Activated CD8-positive, alpha-beta memory T cell treated with anti-CD3 and anti-CD28 coated beads for 36 hours (primary cell): ENCODE data around the gene COL4A2. TPM values are rescaled to one million over a fixed set of nuclear protein-coding genes. Genes with fewer than 3 reads are reported as not detected.

Experiments
- CTCF ChIA-PET: fragments of 350-600 bp; sonication (Branson Sonifier 250); formaldehyde crosslinking; loops from one replicate; lab custom pipeline; 2021; ENCODE audit warnings: antibody characterized with exemption; lab: Charles Lee
- POLR2A ChIA-PET: fragments of 350-600 bp; sonication (Branson Sonifier 250); formaldehyde crosslinking; loops from one replicate; lab custom pipeline; 2021; ENCODE audit warnings: antibody characterized with exemption; lab: Charles Lee
- total RNA-seq, 2 experiments: library from RNA; stranded (reverse); gene quantifications; one replicate each; pipeline ENCODE4 v1.2.3, GENCODE V29; 2021

The COL4A2 gene
- total RNA-seq, 2 experiments from 2014 or later: not detected

GRCh38 chr13:110286833-110287819, 20.0 kb upstream of the COL4A2 start:
- ChIA-PET CTCF (no interaction called here), POLR2A (no interaction called here)

GRCh38 chr13:110289174-110289573, 17.9 kb upstream of the COL4A2 start:
- CTCF ChIA-PET: no interaction called here

GRCh38 chr13:110289661-110290060, 17.4 kb upstream of the COL4A2 start:
- POLR2A ChIA-PET: no interaction called here
- CTCF ChIA-PET: no interaction called here

More at GRCh38 chr13:110289174-110289573, 17.9 kb upstream of the COL4A2 start:
- POLR2A ChIA-PET: no interaction called here

GRCh38 chr13:110290153-110290552, 16.9 kb upstream of the COL4A2 start:
- ChIA-PET CTCF (no interaction called here), POLR2A (no interaction called here)

- ChIA-PET POLR2A (no interaction called here), CTCF (no interaction called here)
Measured at GRCh38 chr13:110290826-110291225, 16.3 kb upstream of the COL4A2 start.

GRCh38 chr13:110291286-110291685, 15.8 kb upstream of the COL4A2 start:
- ChIA-PET POLR2A (no interaction called here), CTCF (no interaction called here)

GRCh38 chr13:110293037-110293436, 14.0 kb upstream of the COL4A2 start:
- ChIA-PET POLR2A (no interaction called here), CTCF (no interaction called here)

- CTCF ChIA-PET: no interaction called here
- POLR2A ChIA-PET: no interaction called here
Measured at GRCh38 chr13:110293649-110294048, 13.4 kb upstream of the COL4A2 start.

GRCh38 chr13:110294146-110294545, 12.9 kb upstream of the COL4A2 start:
- ChIA-PET POLR2A (no interaction called here), CTCF (no interaction called here)

GRCh38 chr13:110294622-110295021, 12.5 kb upstream of the COL4A2 start:
- ChIA-PET CTCF (interaction anchor here (0.7 kb wide), 1 partner anchor 74 kb away, joined by 4 read pairs; no protein-coding TSS in a partner anchor), POLR2A (no interaction called here)

- CTCF ChIA-PET: interaction anchor here (0.6 kb wide), 1 partner anchor 142 kb away, joined by 3 read pairs; no protein-coding TSS in a partner anchor
- POLR2A ChIA-PET: no interaction called here
Measured at GRCh38 chr13:110297011-110297410, 10.1 kb upstream of the COL4A2 start.

- POLR2A ChIA-PET: no interaction called here
- CTCF ChIA-PET: interaction anchor here (0.6 kb wide), 1 partner anchor 141 kb away, joined by 3 read pairs; no protein-coding TSS in a partner anchor
Measured at GRCh38 chr13:110297766-110298504, 9.1 kb upstream of the COL4A2 start.

GRCh38 chr13:110298505-110299282, 8.4 kb upstream of the COL4A2 start:
- POLR2A ChIA-PET: no interaction called here

GRCh38 chr13:110299283-110299840, 7.7 kb upstream of the COL4A2 start:
- CTCF ChIA-PET: no interaction called here
- POLR2A ChIA-PET: no interaction called here

More at GRCh38 chr13:110298505-110299282, 8.4 kb upstream of the COL4A2 start:
- CTCF ChIA-PET: no interaction called here

- POLR2A ChIA-PET: no interaction called here
- CTCF ChIA-PET: no interaction called here
Measured at GRCh38 chr13:110300090-110300815, 6.8 kb upstream of the COL4A2 start.

- CTCF ChIA-PET: no interaction called here
- POLR2A ChIA-PET: no interaction called here
Measured at GRCh38 chr13:110301083-110301482, 6.0 kb upstream of the COL4A2 start.

- ChIA-PET POLR2A (no interaction called here), CTCF (no interaction called here)
Measured at GRCh38 chr13:110301606-110302553, 5.2 kb upstream of the COL4A2 start.
